Activated T-cell treated with anti-CD3 and anti-CD28 coated beads, Interleukin-2, amount 50 U/mL, for 1 hour (primary cell): Measurements from ENCODE around the gene ARMC12.
"Not testable (repeated sequence)": the region's sequence is repeated elsewhere in the genome, so short reads cannot be mapped to it uniquely, and the experiment has no call there.

Experiments
- DNase-seq: peaks from one replicate; pipeline ENCODE4 v3.0.0-alpha.2; 2020

The ARMC12 gene

GRCh38 chr6:35719404-35719829 is 17.4 kb upstream of the ARMC12 start:
- DNase-seq = no peak

- peak; percentile 24 for DNase-seq
Measured at GRCh38 chr6:35719830-35720733, 16.8 kb upstream of the ARMC12 start.

- DNase-seq = no peak
Measured at GRCh38 chr6:35722121-35722761, 14.6 kb upstream of the ARMC12 start.

DNA sequence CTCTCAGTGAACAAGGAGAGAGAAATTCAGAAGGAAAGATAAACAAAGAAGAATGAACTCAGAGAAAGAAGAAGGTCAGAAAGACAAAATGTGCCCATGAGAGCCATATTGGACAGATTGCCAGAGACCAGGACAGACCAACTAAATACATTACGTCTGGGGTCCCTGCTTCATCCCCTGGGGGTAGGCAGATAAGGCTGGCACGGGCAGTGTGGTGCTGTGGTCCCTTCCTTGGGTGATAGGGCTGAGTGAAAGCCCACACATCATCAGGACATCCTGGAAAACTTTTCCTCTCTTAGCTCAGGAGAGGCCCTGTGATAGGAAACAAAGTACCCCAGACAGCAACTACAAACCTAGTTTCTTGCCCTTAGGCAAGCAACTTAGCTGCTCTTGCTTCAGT is 13.2 kb upstream of the ARMC12 start:
- no peak for DNase-seq

- no peak for DNase-seq
Measured at GRCh38 chr6:35724059-35724458, 12.8 kb upstream of the ARMC12 start.

GRCh38 chr6:35724471-35724870 is 12.4 kb upstream of the ARMC12 start:
- DNase-seq = no peak

DNA sequence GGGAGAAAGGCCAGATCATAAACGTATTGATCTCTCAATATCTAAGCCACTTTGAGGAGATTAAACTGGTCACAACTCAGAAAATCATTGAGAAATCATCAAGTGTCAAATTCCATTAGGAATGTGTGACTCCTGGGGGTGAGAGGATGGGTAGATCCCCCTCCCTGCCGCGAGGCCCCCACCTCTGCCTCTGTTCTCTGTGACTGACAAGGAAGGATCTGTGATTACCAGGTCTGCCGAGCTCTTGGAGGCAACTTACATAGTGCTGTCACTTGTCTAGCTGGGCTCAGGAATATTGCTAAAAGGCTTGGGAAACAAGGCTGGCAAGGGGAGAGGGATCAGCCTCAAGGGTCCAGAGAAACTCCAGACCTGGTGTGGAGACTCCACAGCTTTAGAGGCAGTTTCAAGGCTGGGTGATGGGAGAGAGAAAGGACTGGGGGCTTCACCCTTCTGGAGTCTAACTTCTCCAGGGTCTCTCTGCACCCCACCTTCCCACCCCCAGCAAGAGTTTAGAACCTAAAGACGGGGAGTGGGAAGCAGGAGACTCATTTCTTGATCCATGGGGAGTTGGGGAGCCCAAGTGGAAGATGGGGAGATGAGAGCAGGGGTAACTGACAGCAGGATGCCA is 11.6 kb upstream of the ARMC12 start:
- DNase-seq = no peak

DNA sequence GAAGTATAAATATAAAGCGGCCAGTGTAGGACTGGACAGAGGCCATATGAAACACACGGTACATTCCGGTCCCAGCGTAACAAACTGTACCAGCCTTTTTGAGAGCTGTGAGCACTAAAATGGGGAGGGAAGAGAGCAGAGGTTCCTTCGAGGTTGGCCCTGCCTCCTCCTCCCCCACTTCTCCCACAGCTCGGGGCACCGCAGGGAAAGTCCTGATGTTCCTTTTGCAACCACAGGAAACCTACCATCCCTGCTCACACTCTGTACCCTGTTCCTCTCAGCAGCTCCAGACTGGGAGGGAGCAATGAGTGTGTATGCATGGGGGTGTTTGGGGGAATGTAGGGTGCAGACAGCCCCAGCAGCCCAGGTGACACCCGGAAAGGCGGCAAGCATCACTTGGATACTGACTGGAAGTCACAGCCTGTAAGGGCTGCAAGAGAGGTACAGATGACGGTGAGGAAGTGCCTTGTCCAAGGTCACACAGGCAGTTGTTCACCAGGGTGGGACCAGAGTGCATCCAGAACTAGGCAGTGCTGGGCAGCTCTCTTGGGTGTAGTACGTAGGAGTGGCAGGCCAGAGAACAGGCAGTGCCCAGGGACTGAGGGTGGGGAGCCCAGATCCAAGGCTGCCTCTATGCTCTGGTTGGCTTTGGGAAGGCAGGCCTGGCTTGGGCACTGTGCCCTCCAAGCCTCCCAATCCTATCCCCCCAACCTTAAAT is 11.0 kb upstream of the ARMC12 start:
- peak; percentile 55 for DNase-seq

GRCh38 chr6:35727231-35727934 is 9.4 kb upstream of the ARMC12 start:
- DNase-seq = no peak

DNA sequence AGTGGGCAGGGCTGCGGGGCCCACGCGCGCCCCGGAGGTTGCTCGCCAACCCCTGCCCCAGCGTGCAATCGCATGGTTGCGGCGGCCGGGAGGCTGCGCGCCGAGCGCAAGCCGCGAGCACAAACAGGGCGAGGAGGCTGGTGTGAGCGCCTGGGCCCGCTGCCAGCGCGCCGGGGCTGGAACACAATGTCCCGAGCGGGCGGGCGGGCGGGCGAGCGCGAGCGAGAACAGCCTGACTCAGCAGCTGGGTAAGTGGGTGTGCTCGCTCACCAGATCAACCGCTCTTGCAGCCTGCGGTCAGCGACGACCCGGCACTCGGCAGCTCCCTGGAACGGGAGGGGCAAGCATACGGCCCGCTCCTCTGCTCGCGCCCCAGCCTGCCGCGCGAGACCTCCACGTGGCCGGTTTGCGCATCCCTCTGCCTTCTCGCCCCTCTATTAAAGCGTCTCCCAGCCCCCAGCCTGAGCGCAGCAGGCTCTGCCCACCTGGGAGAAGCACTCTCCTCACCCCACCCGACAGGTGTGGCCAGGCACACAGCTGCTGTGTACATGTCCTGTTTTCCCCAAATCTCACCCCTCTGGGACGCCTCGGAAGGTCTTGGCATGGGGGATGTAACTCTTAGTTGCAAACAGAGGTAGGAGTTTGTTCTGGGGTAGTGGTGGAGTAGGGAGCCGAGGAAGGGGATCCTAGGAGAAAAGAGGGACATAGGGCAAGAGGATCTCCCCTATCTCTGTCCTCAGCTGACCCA is 8.7 kb upstream of the ARMC12 start:
- DNase-seq = peak; percentile 87

- peak; percentile 58 for DNase-seq
Measured at GRCh38 chr6:35728683-35729678, 7.9 kb upstream of the ARMC12 start.

- DNase-seq = no peak
Measured at GRCh38 chr6:35729722-35730121, 7.1 kb upstream of the ARMC12 start.

- DNase-seq = no peak
Measured at GRCh38 chr6:35730745-35731413, 6.0 kb upstream of the ARMC12 start.

GRCh38 chr6:35731414-35731735 is 5.5 kb upstream of the ARMC12 start:
- peak; percentile 95 for DNase-seq

DNA sequence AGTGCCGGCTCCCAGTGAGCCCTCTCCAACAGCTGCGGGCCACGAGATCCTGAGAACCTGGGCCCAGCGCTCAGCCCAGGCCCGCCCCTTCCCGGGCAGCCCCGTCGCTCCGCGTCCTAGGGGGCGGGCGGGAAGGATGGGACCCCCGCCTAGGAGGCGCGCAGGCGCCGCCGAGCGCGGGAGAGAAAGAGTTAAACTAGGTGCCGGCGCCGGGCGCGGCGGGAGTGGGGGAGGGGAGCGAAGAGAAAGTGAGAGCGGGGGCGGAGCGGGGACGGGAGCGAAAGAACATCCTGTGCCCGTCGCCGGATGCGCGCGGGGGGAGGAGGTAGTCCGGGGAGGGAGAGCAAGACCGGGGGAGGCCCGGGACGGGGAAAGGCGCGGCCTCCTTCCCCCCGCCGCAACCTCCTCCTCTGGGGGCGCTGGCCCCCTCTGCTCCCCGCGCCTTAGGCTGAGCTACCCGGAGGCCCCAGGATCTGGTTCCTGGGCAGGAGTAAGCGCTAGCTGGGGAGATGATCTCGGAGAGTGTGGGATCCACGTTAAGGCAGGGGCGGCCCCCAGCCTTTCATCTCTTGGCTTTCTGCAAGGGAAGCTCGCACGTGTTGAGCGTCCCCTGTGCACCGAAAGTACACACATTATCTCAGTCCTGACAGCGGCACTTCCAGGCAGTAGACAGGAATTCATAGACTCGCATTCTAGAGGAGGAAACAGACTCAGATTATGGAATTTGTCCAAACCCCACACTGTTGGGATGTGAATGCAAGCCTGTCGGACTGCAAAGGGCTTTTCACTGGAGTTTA is 4.9 kb upstream of the ARMC12 start:
- DNase-seq = peak; percentile 91

DNA sequence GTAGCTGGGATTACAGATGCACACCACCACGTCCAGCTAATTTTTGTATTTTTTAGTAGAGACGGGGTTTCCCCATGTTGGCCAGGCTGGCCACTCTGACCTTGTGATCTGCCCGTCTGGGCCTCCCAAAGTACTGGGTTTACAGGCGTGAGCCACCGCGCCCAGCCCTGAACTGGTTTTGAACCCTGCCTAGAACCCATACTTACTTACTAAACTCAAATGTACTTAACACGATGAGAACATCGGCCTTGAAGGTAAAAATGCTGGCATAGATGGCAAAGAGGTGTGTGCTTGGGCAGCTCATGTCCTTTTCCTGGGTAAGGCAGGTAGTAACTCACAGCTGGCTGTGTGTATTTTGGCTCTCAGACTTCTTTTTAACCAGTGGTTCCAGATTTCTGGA is 3.2 kb upstream of the ARMC12 start:
- no peak for DNase-seq

GRCh38 chr6:35734319-35734718 is 2.5 kb upstream of the ARMC12 start:
- not testable (repeated sequence) for DNase-seq

DNA sequence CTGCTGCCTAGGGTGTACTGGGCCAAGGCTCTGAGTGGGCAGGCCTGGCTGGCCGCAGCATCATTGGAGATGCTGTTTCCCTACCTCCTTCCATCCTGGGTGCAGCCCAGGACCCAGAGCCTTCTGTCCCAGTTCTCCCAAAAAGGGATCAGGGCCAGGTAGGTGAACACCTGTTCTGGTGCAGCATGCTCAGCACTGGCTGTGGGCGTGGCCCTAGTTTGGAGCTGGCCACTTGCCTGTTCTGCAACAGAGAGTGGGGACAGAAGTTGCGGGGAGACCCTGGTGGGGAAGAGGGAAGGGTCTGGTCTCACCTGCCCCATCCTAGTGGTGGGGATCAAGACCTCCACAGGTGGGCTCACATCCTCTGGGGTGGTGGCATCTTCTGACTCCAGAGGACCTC is 1.4 kb upstream of the ARMC12 start:
- DNase-seq = peak; percentile 23

- DNase-seq = peak; percentile 85
Measured at GRCh38 chr6:35736253-35736894, 458 bp upstream of the ARMC12 start.
